HuH-7 (cell line): ENCODE results near the gene MTMR12.
A peak's percentile ranks its signal among the peaks of the same experiment; 100 is the strongest.
"Not testable (repeated sequence)": the region's sequence is repeated elsewhere in the genome, so short reads cannot be mapped to it uniquely, and the experiment has no call there.

Source experiments
- DNase-seq: peaks from one replicate; pipeline ENCODE4 v3.0.0; 2011; ENCODE audit warnings: low spot score

Gene MTMR12

DNA sequence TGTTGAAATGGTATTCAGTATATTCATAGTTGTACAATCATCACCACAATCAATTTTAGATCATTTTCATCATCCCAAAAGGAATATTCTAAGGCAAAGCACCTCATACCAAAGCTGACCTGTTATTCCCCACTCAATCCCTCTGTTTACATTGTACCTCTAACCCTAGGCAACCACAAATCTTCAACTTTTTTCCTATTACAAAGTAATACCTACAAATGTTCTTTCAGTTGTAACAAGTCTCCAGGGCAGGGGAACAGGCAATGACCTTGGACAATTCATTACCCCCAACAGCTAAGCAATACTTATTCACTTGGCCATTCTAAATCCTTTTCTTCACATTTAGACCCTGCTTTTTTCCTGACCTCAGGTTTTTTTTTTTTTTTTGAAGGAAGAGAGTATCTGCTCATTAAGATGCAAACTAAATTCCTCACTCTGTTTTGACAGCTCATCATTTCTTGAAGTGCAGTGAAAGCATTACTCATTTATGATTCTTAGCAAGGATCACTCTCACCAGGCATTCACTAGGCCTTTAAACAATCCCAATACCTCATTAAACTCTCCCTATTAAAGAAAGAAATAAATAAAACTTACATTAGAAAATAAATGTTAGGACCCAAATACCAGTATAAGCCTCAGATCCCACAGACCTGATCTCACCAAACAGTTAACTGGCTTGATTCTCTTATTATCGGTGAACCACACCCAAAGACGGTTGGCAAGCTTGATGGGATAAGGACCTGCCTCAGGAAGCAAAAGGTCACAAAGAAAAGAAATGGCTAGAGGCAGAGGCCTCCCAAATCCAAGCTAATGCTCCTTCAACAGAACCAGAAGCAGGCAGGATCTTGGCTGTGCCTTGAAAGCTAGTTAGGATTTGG lies 15.3 kb downstream of the MTMR12 start:
- DNase-seq = no peak

DNA sequence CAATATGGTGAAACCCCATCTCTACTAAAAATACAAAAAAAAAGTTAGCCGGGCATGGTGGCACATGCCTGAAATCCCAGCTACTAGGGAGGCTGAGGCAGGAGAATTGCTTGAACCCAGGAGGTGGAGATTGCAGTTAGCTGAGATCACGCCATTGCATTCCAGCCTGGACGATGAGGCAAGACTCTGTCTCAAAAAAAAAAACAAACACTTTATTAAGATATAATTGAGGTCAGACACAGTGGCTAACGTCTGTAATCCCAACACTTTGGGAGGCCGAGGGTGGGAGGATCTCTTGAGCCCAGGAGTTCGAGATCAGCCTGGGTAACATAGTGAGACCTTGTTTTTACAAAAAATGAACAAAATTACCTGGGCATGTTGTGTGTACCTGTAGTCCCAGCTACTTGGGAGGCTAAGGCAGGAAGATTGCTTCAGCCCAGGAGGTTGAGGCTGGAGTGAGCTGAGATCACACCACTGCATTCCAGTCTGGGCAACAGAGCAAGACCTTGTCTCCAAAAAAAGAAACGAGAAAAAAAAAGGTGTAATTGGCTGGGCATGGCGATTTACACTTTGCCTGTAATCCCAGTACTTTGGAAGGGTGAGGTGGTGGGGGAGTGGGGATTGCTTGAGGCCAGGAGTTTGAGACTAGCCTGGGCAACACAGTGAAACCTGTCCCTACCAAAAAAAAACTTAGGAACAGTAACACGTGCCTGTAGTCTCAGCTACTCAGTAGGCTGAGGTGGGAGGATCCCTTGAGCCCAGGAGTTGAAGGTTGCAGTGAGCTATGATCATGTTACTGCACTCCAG lies 16.6 kb downstream of the MTMR12 start:
- not testable (repeated sequence) for DNase-seq

DNA sequence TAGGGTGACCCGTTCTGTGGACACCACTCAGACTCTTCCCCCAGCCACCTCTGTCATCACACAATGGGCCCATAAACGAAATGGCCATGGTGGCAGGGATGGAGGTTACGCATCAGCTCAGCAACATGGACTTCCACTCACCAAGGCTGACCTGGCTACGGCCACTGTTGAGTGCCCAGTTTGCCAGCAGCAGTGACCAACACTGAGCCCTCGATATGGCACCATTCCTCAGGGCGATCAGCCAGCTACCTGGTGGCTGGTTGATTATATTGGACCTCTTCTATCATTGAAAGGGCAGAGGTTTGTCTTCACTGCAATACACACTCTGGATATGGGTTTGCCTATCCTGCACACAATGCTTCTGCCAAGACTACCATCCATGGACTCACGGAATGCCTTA lies 21.1 kb downstream of the MTMR12 start:
- DNase-seq = no peak

DNA sequence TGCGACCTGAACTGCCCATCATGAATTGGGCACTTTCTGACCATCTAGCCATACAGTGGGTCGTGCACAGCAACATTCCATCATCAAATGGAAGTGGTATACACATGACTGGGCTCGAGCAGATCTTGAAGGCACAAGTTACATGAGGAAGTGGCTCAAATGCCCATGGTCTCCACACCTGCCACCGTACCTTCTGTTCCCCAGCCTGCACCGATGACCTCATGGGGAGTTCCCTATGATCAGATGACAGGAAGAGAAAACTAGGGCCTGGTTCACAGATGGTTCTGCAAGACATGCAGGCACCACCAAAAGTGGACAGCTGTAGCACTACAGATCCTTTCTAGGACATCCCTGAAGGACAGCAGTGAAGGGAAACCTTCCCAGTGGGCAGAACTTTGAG lies 21.8 kb downstream of the MTMR12 start:
- no peak for DNase-seq

DNA sequence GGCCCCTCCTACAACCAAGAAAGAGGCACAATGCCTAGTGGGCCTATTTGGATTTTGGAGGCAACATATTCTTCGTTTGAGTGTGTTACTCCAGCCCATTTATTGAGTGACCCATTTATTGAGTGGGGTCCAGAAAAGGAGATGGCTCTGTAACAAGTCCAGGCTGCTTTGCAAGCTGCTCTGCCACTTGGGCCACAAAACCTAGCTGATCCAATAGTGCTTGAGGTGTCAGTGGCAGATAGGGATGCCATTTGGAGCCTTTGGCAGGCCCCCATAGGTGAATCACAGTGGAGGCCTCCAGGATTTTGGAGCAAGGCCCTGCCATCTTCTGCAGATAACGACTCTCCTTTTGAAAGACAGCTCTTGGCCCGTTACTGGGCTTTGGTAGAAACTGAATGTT lies 22.2 kb downstream of the MTMR12 start:
- DNase-seq = not testable (repeated sequence)

DNA sequence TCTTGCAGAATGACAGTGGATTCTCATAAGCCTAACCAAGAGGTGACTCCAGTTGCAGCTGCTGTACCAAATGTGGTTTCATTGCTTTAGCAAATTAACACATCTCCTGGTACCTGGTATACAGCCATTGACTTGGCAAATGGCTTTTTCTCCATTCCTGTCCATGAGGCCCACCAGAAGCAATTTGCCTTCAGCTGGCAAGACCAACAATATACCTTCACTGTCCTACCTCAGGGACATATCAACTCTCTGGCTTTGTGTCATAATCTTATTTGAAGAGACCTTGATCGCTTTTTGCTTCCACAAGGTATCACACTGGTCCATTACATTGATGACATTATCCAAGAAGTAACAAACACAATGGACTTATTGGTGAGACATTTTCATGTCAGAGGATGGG lies 22.8 kb downstream of the MTMR12 start:
- DNase-seq = not testable (repeated sequence)

DNA sequence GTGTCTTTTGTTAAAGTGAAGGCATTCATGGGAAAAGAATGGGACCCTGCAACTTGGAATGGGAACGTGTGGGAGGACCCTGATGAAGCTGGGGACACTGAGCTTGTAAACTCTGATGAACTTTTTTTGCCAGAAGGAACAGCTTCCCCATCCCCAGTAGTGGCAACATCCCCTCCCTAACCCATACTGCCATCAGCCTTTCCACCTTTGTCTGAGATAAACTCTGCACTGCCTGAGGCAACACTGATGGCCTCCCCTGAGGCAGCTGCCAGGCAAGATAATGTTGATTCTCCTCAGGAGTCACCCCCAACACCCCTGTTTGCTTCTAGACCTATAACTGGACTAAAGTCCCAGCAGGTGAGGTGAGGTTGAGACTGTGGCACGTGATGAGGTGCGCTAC lies 24.6 kb downstream of the MTMR12 start:
- not testable (repeated sequence) for DNase-seq

DNA sequence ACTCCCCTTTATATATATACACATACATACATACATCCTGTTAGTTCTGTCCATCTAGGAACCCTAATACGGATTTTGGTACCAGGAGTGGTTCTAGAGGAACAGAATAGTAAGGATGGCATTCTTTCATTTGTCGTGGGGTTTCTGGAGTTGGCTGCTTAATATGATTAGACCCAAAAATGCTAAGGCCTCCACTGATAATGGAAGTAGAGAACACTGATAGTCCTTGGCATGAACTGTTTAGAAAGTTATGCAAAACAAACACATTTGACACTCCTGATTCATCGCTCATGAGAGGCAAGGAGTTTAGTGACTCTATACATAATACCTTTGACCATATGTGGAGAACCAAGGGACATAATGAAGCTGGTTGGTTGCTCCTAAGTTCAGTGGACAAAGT lies 25.2 kb downstream of the MTMR12 start:
- DNase-seq = not testable (repeated sequence)

DNA sequence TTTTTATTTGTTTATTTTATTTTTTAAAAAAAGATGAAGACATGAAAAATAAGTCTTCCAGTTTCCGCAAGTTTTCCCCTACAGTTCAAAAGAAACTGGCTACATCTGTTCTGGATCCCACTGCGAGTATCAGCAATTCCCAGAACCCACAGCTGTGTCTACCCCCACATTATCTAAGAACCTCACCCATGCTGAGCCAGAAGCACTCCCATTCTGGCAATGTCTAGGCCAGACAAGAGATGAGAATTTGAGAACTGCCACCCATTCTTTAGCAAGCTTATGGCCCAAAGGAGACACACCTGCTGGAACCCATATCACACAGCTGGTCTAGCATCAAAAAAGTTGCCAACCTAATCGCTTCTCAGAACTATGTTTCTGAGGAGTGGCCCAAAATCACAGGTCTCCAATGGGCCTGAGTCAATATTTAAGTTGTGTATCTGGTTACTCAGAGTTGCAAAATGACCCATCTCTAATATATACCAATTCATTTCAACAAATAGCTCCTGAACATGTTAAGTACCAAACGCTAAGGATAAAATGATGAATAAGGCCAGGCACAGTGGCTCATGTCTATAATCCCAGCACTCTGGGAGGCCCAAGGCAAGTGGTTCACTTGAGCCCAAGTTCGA lies 27.1 kb downstream of the MTMR12 start:
- no peak for DNase-seq

DNA sequence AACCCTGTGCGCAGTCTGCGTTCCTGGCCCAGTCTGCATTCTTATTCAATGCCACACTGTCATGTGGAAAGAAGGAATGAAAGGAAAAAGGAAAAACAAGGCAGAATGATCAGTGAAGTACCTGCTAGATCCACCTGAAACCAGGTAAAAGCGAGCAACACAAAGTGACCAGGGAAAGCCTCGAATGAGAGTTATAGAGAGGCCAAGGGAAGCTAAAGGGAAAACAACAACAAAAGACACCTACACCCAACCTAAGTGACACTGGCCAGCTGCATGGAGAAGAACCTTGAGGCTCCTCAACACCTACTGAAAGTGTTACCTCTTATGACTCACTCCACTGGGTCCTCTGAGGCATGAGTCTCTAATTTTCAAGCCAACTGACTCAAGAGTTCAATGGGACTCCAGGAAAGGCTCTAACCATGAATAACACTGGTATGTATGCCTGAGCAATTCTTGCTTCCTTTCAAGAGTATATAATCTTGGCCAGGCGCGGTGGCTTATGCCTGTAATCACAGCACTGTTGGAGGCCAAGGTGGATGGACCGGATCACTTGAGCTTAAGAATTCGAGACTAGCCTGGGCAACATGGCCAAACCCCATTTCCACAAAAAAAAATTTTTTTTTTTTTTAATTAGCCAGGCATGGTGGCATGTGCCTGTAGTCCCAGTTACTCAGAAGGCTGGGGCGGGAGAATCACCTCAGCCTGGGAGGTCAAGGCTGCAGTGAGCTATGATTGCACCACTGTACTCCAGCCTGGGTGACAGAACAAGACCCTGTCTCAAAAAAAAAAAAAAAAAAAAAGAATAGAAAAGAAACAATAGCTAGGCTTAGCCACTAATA lies 29.0 kb downstream of the MTMR12 start:
- no peak for DNase-seq

DNA sequence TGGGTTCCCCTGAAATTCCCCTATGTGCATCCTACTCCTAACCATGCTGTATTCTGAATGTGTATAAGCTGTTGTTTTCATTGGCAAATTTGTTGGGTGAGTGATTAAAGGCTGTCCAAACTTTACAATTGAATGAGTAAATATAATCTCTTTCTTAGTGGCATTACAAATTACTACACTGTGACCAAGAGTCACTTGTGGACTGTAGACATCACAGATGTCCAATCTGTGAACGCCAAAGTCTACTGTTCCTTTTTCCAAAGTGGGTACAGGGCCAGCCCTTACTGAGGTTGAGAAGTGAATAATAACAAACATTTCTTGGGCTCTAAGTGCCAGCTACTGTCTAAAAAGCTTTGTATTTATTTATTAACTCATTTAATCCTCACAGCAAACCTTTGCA lies 29.7 kb downstream of the MTMR12 start:
- no peak for DNase-seq

DNA sequence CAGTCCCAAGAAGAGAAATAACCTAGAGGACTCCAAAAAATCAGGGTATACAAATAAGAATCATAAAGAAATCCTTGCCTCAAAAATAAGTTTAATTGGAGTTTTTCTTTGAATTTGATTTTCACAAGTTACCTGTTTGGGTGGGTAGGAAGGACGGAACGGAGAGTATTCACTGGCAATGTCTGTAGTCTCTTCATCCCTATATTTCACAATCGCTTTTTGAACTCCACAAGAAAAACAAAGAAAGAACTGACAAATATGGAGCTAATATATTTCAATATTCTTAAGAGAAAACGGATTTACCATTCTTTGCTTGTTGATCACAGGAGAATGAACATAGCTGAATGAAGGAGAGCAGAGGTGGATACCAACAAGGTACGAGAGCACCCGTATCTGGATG lies 30.1 kb downstream of the MTMR12 start:
- DNase-seq = no peak

DNA sequence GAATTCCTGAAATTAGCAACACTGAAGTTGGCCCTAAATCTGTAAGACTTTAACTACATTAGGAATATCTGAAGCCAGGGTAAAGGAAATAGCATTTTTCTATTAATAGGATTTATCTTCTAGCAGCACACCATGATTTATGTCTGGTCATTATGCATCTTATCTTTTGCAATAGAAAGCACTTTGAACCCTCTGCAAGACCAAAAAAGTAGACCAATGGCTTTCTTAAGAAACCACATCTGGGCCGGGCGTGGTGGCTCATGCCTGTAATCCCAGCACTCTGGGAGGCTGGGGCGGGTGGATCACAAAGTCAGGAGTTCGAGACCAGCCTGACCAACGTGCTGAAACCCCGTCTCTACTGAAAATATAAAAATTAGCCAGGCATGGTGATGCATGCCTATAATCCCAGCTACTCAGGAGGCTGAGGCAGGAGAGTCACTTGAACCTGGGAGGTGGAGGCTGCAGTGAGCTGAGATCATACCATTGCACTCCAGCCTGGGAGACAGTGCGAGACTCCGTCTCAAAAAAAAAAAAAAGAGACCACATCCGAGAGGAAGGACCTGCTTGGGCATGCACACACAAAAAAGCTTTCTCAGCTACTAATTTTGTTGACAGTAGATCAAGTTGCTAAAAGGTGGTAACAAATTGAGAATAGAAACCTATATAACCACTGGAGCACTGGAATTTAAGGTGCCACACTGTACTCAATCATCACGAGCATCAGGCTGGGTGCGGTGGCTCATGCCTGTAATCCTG lies 31.2 kb downstream of the MTMR12 start:
- not testable (repeated sequence) for DNase-seq

DNA sequence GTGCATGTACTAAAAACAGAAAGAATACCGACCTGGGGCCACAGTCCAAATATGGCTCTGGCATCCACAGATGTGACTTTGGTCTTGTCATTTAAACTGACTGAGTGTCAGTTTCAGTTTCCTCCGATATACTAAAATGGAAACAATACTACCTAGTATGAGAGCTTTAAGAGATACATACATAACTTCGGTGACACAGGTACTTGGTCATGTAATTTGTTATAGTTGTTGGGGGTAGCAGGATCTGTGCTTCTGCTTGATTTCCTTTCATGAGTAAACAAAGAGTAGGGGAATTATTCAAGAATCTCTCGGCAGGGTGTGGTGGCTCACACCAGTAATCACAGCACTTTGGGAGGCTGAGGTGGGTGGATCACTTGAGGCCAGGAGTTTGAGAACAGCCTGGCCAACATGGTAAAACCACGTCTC lies 32.1 kb downstream of the MTMR12 start:
- DNase-seq = no peak

DNA sequence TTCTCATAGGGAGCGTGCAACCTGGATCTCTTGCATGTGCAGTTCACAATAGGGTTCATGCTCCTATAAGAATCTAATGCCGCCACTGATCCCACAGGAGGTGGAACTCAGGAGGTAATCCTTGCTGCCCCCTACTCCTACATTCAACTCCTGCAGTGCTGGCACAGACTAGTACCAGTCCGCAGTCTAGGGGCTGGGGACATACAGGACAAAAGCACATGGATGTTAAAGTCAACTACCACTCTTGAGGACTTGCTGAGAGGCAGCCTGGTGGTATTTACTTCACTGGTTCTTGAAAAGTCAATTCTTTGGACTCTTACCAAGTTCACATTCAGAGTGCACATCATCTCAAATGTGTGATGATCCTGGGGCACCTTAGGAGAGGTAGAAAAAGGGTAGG lies 33.0 kb downstream of the MTMR12 start:
- no peak for DNase-seq

DNA sequence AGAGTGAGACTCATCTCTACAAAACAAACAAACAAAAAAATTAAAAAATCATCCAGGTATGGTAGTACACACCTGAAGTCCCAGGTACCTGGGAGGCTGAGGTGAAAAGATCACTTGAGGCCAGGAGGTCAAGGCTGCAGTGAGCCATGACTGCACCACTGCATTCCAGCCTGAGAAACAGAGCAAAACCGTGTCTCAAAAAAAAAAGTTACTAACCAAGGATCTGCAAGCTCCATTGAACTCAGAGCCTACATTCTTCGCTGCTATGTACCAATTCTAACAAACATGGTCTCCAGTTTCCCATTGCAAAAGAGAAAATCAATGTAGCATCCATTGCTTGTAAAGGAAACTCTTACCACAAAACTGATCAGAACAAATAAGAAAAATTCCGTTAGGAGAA lies 33.5 kb downstream of the MTMR12 start:
- DNase-seq = no peak

DNA sequence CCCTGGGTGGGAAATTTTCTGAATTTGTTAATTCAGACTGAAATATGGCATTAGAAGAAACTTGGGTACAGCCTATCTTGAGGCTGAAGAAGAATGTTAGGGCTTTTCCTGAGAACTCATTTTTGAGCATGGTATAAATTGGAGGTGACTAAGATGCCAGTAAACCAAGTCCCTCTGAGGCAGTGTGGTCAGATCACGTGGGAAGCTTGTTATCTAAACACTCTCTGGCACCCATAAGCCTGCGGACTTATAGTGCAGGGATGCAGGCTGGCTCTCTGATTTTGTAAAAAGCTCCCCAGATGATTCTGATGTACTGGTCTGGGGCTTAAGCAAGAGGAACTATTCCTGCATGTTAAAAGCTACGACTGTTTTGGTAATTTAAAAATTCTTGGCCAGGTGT lies 34.3 kb downstream of the MTMR12 start:
- no peak for DNase-seq

DNA sequence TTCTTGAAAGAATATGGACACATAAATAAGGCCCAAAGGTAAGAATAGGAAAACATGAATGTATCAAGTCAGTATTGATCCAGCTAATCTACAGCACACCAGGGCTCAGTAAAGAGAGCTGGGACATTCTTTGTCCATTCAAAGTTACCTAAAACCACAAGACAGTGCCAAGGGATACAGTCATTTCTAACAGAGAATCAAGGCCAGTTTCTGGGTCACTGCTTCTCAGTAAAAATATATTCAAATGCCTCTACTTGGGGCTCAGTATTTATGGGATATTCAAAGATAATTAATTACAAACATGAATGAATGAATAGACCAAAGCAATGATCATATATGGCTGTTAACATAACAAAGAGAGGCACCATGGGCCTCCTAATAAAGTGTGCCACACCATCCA lies 34.9 kb downstream of the MTMR12 start:
- no peak for DNase-seq

DNA sequence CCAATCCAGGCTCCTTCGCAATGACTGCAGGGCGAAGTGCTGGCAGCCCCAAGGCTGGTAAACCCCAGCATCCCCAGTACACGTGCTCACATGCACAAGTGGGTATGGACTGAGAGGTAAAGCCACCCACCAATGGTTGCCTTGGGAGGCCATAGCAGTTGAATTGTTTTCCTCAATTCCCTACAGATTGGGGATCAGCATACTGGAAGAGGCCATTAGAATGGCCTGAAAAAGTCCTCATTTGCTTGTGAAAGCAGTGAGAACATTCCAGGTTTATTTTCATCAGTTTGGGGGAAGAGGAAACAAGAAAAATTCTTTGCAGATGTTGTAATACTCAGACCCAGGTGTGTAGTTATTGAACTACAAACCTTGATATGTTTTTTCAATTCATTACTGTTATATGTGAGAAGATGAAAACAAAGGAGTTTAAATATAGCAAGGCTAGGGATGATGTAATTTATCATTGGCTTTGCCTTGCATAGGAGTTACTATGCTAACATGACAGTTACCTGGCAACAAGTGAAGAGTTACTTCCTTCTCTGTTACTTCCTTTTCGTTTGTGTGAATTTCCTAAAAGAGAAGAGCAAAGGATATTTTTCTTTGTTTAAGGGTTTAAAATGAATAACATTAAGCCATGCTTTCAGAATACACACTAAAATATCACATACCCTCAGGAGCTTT lies 36.4 kb downstream of the MTMR12 start:
- DNase-seq = no peak

DNA sequence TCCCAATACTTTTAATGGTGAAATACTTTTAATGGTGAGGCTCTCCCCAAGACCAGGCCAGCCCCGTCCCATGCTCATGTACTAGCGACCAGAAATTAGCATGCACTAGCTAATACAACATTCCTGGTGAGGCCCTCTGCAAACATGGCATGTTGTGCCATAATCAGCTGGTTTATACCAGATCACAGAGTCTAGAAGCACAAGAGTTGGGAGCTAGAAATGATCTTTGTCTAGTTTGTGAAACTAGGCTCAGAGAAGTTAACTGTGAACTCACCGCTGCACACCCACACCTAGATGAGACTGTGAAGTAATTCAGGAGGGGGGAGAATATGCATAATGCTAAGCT lies 37.4 kb downstream of the MTMR12 start:
- DNase-seq = peak; percentile 8
